Natural killer cell (primary cell): ENCODE measurements around the gene WDR19. TPM values are rescaled to one million over a fixed set of nuclear protein-coding genes. Genes with fewer than 3 reads are reported as not detected.

Experiments used
- ATAC-seq, 3 donors: fragments of 150-1000 bp in 2 of 3; fragments of 200-7000 bp in 1 of 3; cut with Tn5 transposase; 1 replicate in 1 of 3; 2 replicates in 2 of 3; pipeline ENCODE4 v1.10.0; 2021; ENCODE audit warnings: mild to moderate bottlenecking in 2 of 3, moderate library complexity in 2 of 3
- DNase-seq, 2 donors: peaks; one replicate each; pipeline versions ENCODE4 v3.0.0 to v3.0.0-alpha.2; 2013 to 2021; ENCODE audit warnings: mixed read lengths in 1 of 2
- H3K27ac ChIP-seq: one replicate; pipeline ENCODE4 v1.5.1; 2013; ENCODE audit warnings: mild to moderate bottlenecking, low read length
- H3K27me3 ChIP-seq: one replicate; pipeline ENCODE4 v1.6.1; 2013; ENCODE audit warnings: low read length; ENCODE audit not compliant: control insufficient read depth, insufficient read depth
- H3K36me3 ChIP-seq: one replicate; pipeline ENCODE4 v1.6.1; 2013; ENCODE audit warnings: low read length; ENCODE audit not compliant: control insufficient read depth, insufficient read depth
- H3K4me1 ChIP-seq: one replicate; pipeline ENCODE4 v1.6.1; 2013; ENCODE audit warnings: low read length; ENCODE audit not compliant: control insufficient read depth, insufficient read depth
- H3K4me3 ChIP-seq: one replicate; pipeline ENCODE4 v1.5.1; 2013; ENCODE audit warnings: low read length
- H3K9me3 ChIP-seq: one replicate; pipeline ENCODE4 v1.6.1; 2013; ENCODE audit warnings: low read length; ENCODE audit not compliant: control insufficient read depth, insufficient read depth
- H3K27ac Mint-ChIP-seq, 2 donors: one replicate each; pipeline ENCODE4 v1.8.0; 2022; ENCODE audit warnings: mild to moderate bottlenecking in 2 of 2, mixed read lengths in 2 of 2, moderate library complexity in 1 of 2
- H3K27me3 Mint-ChIP-seq, 2 donors: one replicate each; pipeline ENCODE4 v1.8.0; 2022; ENCODE audit warnings: low read depth in 2 of 2, mixed read lengths in 2 of 2
- H3K36me3 Mint-ChIP-seq: one replicate; pipeline ENCODE4 v1.8.0; 2022; ENCODE audit warnings: mixed read lengths
- H3K4me1 Mint-ChIP-seq, 2 donors: one replicate each; pipeline ENCODE4 v1.8.0; 2022; ENCODE audit warnings: mixed read lengths in 2 of 2
- H3K4me3 Mint-ChIP-seq: one replicate; pipeline ENCODE4 v1.8.0; 2022; ENCODE audit warnings: mild to moderate bottlenecking, moderate library complexity, mixed read lengths
- H3K9me3 Mint-ChIP-seq, 2 donors: one replicate each; pipeline ENCODE4 v1.8.0; 2022; ENCODE audit warnings: mixed read lengths in 2 of 2
- CTCF ChIP-seq: fragments of 200-600 bp; IDR thresholded peaks from one replicate; pipeline ENCODE4 v1.8.0; 2022; ENCODE audit warnings: antibody characterized with exemption
- WGBS: methylation state at CpG from one replicate; pipeline ENCODE4 v1.1.7; 2013; ENCODE audit warnings: missing lambda C conversion rate; ENCODE audit not compliant: insufficient coverage; 5-methylcytosine and 5-hydroxymethylcytosine counted together
- intact Hi-C: fragments of 100-400 bp; cut with micrococcal nuclease; formaldehyde crosslinking; loops from one replicate; pipeline ENCODE4 v1.14.2; 2022
- total RNA-seq, 4 donors: library from RNA; stranded (reverse); fragments of 120-200 nt in 1 of 4; gene quantifications; one replicate each; pipeline versions ENCODE4 v1.2.3 to v1.2.4, GENCODE V29; 2013 to 2022

Gene WDR19
- total RNA-seq, 3 donors from 2014 or later (not counting 1 experiment from before 2014, with no cell fraction given), result 12.0 to 19.0 (median 13.8) TPM

- Mint-ChIP-seq H3K4me3 (no peak overlapping the region), H3K27me3 (no peaks in the 10 kb centered on the region), H3K36me3 (no peaks in the 10 kb centered on the region), H3K4me1 (no peaks in the 10 kb centered on the region), H3K9me3 (no peaks in the 10 kb centered on the region), H3K27ac (no peak overlapping the region)
- ATAC-seq, result no peak
- no peak overlapping the region for H3K27ac ChIP-seq
- no peak for DNase-seq
- WGBS, result 80% methylated on average over 2 of the region's 3 CpGs
- peaks cover 2% of the 10 kb centered on the region for H3K36me3 ChIP-seq
- no peaks in the 10 kb centered on the region for H3K4me1 ChIP-seq
- H3K4me3 ChIP-seq, result no peak overlapping the region
- intact Hi-C loops, result no loop called here
- no peaks in the 10 kb centered on the region for H3K9me3 ChIP-seq
- TF ChIP-seq CTCF, result no peak
- H3K27me3 ChIP-seq, result no peaks in the 10 kb centered on the region
Observed at GRCh38 chr4:39237179-39237578, 54.9 kb downstream of the WDR19 start.

GRCh38 chr4:39243462-39243861 is 61.1 kb downstream of the WDR19 start:
- Mint-ChIP-seq H3K9me3 (peaks cover 0 to 2% of the 10 kb centered on the region in 2 donors), H3K4me3 (no peak overlapping the region), H3K4me1 (no peaks in the 10 kb centered on the region), H3K27me3 (peaks cover 0 to 3% of the 10 kb centered on the region in 2 donors), H3K36me3 (no peaks in the 10 kb centered on the region), H3K27ac (no peak overlapping the region)
- Histone ChIP-seq H3K9me3 (peaks cover 3% of the 10 kb centered on the region), H3K4me3 (no peak overlapping the region), H3K4me1 (no peaks in the 10 kb centered on the region), H3K27me3 (no peaks in the 10 kb centered on the region), H3K27ac (no peak overlapping the region), H3K36me3 (no peaks in the 10 kb centered on the region)
- TF ChIP-seq CTCF, result no peak
- DNase-seq (no peak), ATAC-seq (no peak)
- no CpG with 5 or more reads among the region's 3 CpGs for WGBS
- intact Hi-C loops, result no loop called here

GRCh38 chr4:39255266-39255665 is 72.9 kb downstream of the WDR19 start:
- no peak overlapping the region for H3K27ac ChIP-seq
- no peaks in the 10 kb centered on the region for H3K4me1 ChIP-seq
- Mint-ChIP-seq H3K36me3 (peaks cover 8% of the 10 kb centered on the region), H3K4me1 (no peaks in the 10 kb centered on the region), H3K27me3 (no peaks in the 10 kb centered on the region), H3K9me3 (no peaks in the 10 kb centered on the region), H3K27ac (no peak overlapping the region), H3K4me3 (no peak overlapping the region)
- WGBS, result no CpG with 5 or more reads among the region's 2 CpGs
- H3K36me3 ChIP-seq, result no peaks in the 10 kb centered on the region
- H3K27me3 ChIP-seq, result no peaks in the 10 kb centered on the region
- ATAC-seq (no peak), DNase-seq (no peak)
- no peak overlapping the region for H3K4me3 ChIP-seq
- intact Hi-C loops, result no loop called here
- TF ChIP-seq CTCF, result no peak
- no peaks in the 10 kb centered on the region for H3K9me3 ChIP-seq

GRCh38 chr4:39255871-39256270 is 73.5 kb downstream of the WDR19 start:
- H3K27ac ChIP-seq, result no peak overlapping the region

More at GRCh38 chr4:39255871-39256270, 73.5 kb downstream of the WDR19 start:
- H3K27ac Mint-ChIP-seq, result no peak overlapping the region
- no peaks in the 10 kb centered on the region for H3K9me3 ChIP-seq
- WGBS, result 87% methylated on average over 5 of the region's 5 CpGs
- ATAC-seq (no peak), DNase-seq (no peak)
- no peaks in the 10 kb centered on the region for H3K27me3 ChIP-seq
- no peak overlapping the region for H3K4me3 Mint-ChIP-seq
- no peaks in the 10 kb centered on the region for H3K36me3 ChIP-seq
- peaks cover 8% of the 10 kb centered on the region for H3K36me3 Mint-ChIP-seq
- no peak overlapping the region for H3K4me3 ChIP-seq
- no peaks in the 10 kb centered on the region for H3K27me3 Mint-ChIP-seq
- no peaks in the 10 kb centered on the region for H3K4me1 Mint-ChIP-seq
- H3K9me3 Mint-ChIP-seq, result no peaks in the 10 kb centered on the region
- TF ChIP-seq CTCF, result no peak
- no peaks in the 10 kb centered on the region for H3K4me1 ChIP-seq
- intact Hi-C loops, result no loop called here
